ENCODE results near the gene MPRIP.

DNA sequence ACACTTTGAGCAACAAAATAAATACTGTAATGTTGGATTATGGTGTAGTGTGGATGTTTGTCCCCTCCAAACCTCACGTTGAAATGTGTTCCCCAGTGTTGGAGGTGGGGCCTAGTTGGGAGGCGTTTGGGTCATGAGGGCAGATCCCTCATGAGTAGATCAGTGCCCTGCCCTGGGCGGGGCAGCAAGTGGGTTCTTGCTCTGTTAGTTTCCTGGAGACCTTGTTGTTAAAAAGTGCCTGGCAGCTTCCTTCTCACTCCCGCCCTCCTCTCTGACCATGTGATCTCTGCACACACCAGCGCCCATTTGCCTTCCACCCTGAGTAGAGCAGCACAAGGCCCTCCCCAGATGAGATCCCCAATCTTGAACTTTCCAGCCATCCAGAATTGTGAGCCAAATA lies 67.7 kb downstream of the MPRIP start:
- no peak for TF ChIP-seq NFIC (IDR thresholded peaks at IDR 0.05)
- TF ChIP-seq RAD21 (IDR thresholded peaks at IDR 0.05; ENCODE audit: low read depth): no peak
- no peak for TF ChIP-seq TAF1 (IDR thresholded peaks at IDR 0.05; ENCODE audit: low read depth)

Measured in Ishikawa (cell line).